Ascending aorta (tissue), 2 donors: ENCODE data around the gene ARHGAP42. TPM values are rescaled to one million over a fixed set of nuclear protein-coding genes. Genes with fewer than 3 reads are reported as not detected.

Experiments
- DNase-seq, 2 donors: peaks; one replicate each; pipeline ENCODE4 v3.0.0-alpha.2; 2019; ENCODE audit warnings: low spot score in 2 of 2
- H3K27ac ChIP-seq, 2 donors: fragments of 200-600 bp; sonication (generic); one replicate each; pipeline ENCODE4 v1.5.1; 2016 to 2017; ENCODE audit warnings: mild to moderate bottlenecking in 1 of 2
- H3K27me3 ChIP-seq: fragments of 200-600 bp; sonication (generic); one replicate; pipeline ENCODE4 v1.5.1; 2017
- H3K36me3 ChIP-seq, 2 donors: fragments of 200-600 bp; sonication (generic); one replicate each; pipeline ENCODE4 v1.5.1; 2016
- H3K4me1 ChIP-seq, 2 donors: fragments of 200-600 bp; sonication (generic); one replicate each; pipeline ENCODE4 v1.5.1; 2016 to 2017; ENCODE audit warnings: mild to moderate bottlenecking in 1 of 2
- H3K4me3 ChIP-seq, 2 donors: fragments of 200-600 bp; sonication (generic); one replicate each; pipeline ENCODE4 v1.5.1; 2016 to 2017; ENCODE audit warnings: mild to moderate bottlenecking in 1 of 2
- H3K9me3 ChIP-seq, 2 donors: fragments of 200-600 bp; sonication (generic); one replicate each; pipeline ENCODE4 v1.5.1; 2016
- intact Hi-C: fragments of 100-400 bp; cut with DNase I; formaldehyde crosslinking; loops from one replicate; pipeline ENCODE4 v1.15.1; 2023
- total RNA-seq: library from RNA; depleted of rRNA; stranded (reverse); fragments of >200 nt; gene quantifications from one replicate; pipeline ENCODE4 v1.1.0, GENCODE V29; 2016
- TF ChIP-seq, protein P1 (sequence below), 3 experiments: fragments of 200-600 bp in 2 of 3; fragments of 450-650 bp in 1 of 3; sonication (generic) in 2 of 3; IDR thresholded peaks; one replicate each; pipeline ENCODE4 v1.5.1; 2016 to 2019; ENCODE audit warnings: antibody characterized with exemption in 3 of 3, mild to moderate bottlenecking in 1 of 3, moderate library complexity in 1 of 3

The ARHGAP42 gene
- total RNA-seq, 1 donor from 2014 or later = 4.7 TPM

DNA sequence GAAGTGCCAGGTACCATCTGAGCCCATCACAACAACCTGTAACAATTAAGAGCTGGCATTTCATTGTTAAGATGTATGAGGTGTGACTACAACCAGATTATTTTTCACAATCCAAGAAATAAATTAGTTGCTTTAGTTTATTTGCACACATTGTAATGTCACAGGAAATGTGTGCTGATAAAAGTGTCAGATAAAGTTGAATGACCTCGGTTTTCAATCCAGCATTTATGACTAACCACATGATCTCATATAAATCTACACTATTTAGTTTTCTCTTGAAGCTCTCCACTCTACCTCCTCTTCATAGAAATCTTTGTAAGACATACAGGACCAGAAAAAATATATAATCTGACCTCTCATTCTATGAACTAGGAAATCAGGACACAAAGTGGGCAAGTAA, 276.3 kb downstream of the ARHGAP42 start:
- no peak overlapping the region for H3K4me3 ChIP-seq
- intact Hi-C loops = no loop called here
- H3K9me3 ChIP-seq = peaks cover 0 to under 1% of the 10 kb centered on the region in 2 donors
- TF ChIP-seq, protein P1, sequence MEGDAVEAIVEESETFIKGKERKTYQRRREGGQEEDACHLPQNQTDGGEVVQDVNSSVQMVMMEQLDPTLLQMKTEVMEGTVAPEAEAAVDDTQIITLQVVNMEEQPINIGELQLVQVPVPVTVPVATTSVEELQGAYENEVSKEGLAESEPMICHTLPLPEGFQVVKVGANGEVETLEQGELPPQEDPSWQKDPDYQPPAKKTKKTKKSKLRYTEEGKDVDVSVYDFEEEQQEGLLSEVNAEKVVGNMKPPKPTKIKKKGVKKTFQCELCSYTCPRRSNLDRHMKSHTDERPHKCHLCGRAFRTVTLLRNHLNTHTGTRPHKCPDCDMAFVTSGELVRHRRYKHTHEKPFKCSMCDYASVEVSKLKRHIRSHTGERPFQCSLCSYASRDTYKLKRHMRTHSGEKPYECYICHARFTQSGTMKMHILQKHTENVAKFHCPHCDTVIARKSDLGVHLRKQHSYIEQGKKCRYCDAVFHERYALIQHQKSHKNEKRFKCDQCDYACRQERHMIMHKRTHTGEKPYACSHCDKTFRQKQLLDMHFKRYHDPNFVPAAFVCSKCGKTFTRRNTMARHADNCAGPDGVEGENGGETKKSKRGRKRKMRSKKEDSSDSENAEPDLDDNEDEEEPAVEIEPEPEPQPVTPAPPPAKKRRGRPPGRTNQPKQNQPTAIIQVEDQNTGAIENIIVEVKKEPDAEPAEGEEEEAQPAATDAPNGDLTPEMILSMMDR (IDR thresholded peaks at IDR 0.05) = no peak
- no peaks in the 10 kb centered on the region for H3K4me1 ChIP-seq
- no peaks in the 10 kb centered on the region for H3K36me3 ChIP-seq
- H3K27ac ChIP-seq = no peak overlapping the region
- H3K27me3 ChIP-seq = no peaks in the 10 kb centered on the region
- DNase-seq = no peak

DNA sequence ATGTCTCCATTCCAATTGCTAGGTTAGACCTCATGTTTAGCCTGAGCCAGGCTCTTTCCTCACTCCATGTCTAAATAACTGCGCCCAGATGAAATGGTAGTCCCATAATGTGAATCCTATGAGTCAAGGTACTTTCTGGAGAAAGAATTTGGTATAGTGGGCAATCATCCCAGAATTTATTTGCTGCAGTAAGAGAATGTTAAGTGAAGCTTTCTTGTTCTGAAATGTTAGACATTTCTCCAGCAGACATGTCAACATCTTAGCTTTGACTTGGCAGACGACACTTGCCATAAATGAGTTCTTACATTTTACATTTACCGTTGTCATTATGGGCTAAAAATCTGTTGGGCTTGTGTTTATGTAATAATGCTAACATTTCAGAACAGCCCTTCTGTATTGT, 277.3 kb downstream of the ARHGAP42 start:
- H3K9me3 ChIP-seq = peaks cover 0 to 8% of the 10 kb centered on the region in 2 donors
- TF ChIP-seq, protein P1 (IDR thresholded peaks at IDR 0.05) = no peak
- H3K27ac ChIP-seq = no peak overlapping the region
- no peaks in the 10 kb centered on the region for H3K27me3 ChIP-seq
- H3K36me3 ChIP-seq = no peaks in the 10 kb centered on the region
- no peaks in the 10 kb centered on the region for H3K4me1 ChIP-seq
- DNase-seq = no peak
- intact Hi-C loops = no loop called here
- no peak overlapping the region for H3K4me3 ChIP-seq

DNA sequence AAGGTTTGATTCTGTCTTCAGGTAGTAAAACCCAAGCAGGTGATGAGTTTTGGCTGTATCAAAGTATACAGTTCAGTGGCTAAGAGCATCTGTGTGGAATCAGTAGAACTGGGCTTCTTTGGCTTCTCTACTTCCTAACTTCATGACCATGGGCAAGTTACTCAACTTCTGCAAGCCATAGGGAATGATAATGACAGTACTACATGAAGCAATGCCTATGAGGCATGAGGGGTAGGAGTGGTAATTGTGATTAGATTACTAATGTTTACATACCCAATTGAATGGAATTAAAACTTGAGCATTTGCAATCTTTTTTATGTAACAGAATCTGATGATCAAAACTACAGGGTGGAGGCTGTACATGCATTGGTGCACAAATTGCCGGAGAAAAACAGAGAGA, 278.3 kb downstream of the ARHGAP42 start:
- intact Hi-C loops = no loop called here
- TF ChIP-seq, protein P1 (IDR thresholded peaks at IDR 0.05) = no peak
- Histone ChIP-seq H3K9me3 (peaks cover 0 to 10% of the 10 kb centered on the region in 2 donors), H3K4me3 (no peak overlapping the region), H3K4me1 (no peaks in the 10 kb centered on the region), H3K27ac (no peak overlapping the region), H3K27me3 (no peaks in the 10 kb centered on the region), H3K36me3 (no peaks in the 10 kb centered on the region)
- no peak for DNase-seq

DNA sequence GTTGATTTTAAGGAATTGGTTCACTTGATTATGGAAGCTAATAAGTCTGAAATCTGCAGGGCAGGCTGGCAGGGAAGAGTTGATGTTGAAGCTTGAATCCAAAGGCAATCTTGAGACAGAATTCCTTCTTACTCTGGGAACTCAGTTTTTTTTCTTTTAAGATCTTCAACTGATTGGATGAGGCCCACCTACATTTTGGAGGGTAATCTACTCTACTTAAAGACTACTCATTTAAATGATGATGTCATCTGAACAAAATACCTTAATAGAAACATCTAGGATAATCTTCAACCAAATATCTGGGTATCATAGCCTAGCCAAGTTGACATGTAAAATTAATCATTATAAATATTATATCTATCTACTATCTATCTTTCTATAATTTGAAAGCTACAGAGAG, 279.3 kb downstream of the ARHGAP42 start:
- no peak overlapping the region for H3K27ac ChIP-seq
- no peaks in the 10 kb centered on the region for H3K4me1 ChIP-seq
- H3K27me3 ChIP-seq = no peaks in the 10 kb centered on the region
- TF ChIP-seq, protein P1 (IDR thresholded peaks at IDR 0.05) = no peak
- no peak overlapping the region for H3K4me3 ChIP-seq
- no peaks in the 10 kb centered on the region for H3K36me3 ChIP-seq
- DNase-seq = no peak
- H3K9me3 ChIP-seq = peaks cover 0 to 10% of the 10 kb centered on the region in 2 donors
- intact Hi-C loops = no loop called here

DNA sequence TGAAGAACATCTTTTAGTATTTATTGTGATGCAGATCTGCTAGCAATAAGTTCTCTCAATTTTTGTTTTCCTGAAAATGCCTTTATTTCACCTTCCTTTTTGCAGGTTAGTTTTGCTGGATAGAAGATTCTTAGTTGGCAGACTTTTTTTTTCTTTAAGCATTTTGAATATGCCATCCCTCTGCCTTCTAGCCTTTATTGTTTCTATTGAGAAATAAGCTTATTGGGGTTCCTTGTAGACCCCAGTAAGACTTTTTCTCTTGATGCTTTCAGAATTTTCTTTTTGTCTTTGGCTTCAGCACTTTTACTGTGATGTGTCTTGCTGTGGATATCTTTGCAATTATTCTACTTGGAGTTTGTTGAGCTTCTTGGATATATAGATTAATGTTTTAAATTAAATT, 281.9 kb downstream of the ARHGAP42 start:
- Histone ChIP-seq H3K4me1 (no peaks in the 10 kb centered on the region), H3K27ac (no peak overlapping the region), H3K9me3 (peaks cover 0 to 10% of the 10 kb centered on the region in 2 donors), H3K27me3 (no peaks in the 10 kb centered on the region), H3K4me3 (no peak overlapping the region), H3K36me3 (no peaks in the 10 kb centered on the region)
- DNase-seq = no peak
- intact Hi-C loops = no loop called here
- TF ChIP-seq, protein P1 (IDR thresholded peaks at IDR 0.05) = no peak
